ENCODE data around the gene USP17L20.
"Not testable (repeated sequence)": the region's sequence is repeated elsewhere in the genome, so short reads cannot be mapped to it uniquely, and the experiment has no call there.

Gene USP17L20

GRCh38 chr4:9257824-9258223 is at the start of gene USP17L20:
Gene USP17L20 (plus strand): TSS chr4:9258124. CDS start chr4:9258124, 0 bp downstream.
- DNase-seq (ENCODE audit: low read depth in 2 of 2); H3K4me3 ChIP-seq (replicated peaks in 1 of 2; ENCODE audit: low read depth in 2 of 2, low read length in 2 of 2): not testable (repeated sequence)

- H3K4me3 ChIP-seq (replicated peaks in 1 of 2; ENCODE audit: low read depth in 2 of 2, low read length in 2 of 2); DNase-seq (ENCODE audit: low read depth in 2 of 2): not testable (repeated sequence)
Observed at GRCh38 chr4:9210357-9210756, 47.6 kb upstream of the USP17L20 start, which contains the start of gene USP17L10. Gene USP17L10 (plus strand): TSS chr4:9210657. CDS start chr4:9210657, 0 bp downstream.

- not testable (repeated sequence) for DNase-seq (ENCODE audit: low read depth in 2 of 2); H3K4me3 ChIP-seq (replicated peaks in 1 of 2; ENCODE audit: low read depth in 2 of 2, low read length in 2 of 2)
Observed at GRCh38 chr4:9214701-9215100, 43.2 kb upstream of the USP17L20 start.

- DNase-seq (ENCODE audit: low read depth in 2 of 2); H3K4me3 ChIP-seq (replicated peaks in 1 of 2; ENCODE audit: low read depth in 2 of 2, low read length in 2 of 2): not testable (repeated sequence)
Observed at GRCh38 chr4:9215105-9215504, 42.8 kb upstream of the USP17L20 start, which contains the start of gene USP17L11. Gene USP17L11 (plus strand): TSS chr4:9215405. CDS start chr4:9215405, 0 bp downstream.

GRCh38 chr4:9219852-9220251 is 38.1 kb upstream of the USP17L20 start, which contains the start of gene USP17L12:
Gene USP17L12 (plus strand): TSS chr4:9220152. CDS start chr4:9220152, 0 bp downstream.
- DNase-seq (ENCODE audit: low read depth in 2 of 2); H3K4me3 ChIP-seq (replicated peaks in 1 of 2; ENCODE audit: low read depth in 2 of 2, low read length in 2 of 2): not testable (repeated sequence)

- not testable (repeated sequence) for H3K4me3 ChIP-seq (replicated peaks in 1 of 2; ENCODE audit: low read depth in 2 of 2, low read length in 2 of 2); DNase-seq (ENCODE audit: low read depth in 2 of 2)
Observed at GRCh38 chr4:9224596-9224995, 33.3 kb upstream of the USP17L20 start, which contains the start of gene USP17L13. Gene USP17L13 (plus strand): TSS chr4:9224896. CDS start chr4:9224896, 0 bp downstream.

- DNase-seq (ENCODE audit: low read depth in 2 of 2); H3K4me3 ChIP-seq (replicated peaks in 1 of 2; ENCODE audit: low read depth in 2 of 2, low read length in 2 of 2): not testable (repeated sequence)
Observed at GRCh38 chr4:9230249-9230648, 27.7 kb upstream of the USP17L20 start.

- not testable (repeated sequence) for DNase-seq (ENCODE audit: low read depth in 2 of 2); H3K4me3 ChIP-seq (replicated peaks in 1 of 2; ENCODE audit: low read depth in 2 of 2, low read length in 2 of 2)
Observed at GRCh38 chr4:9234085-9234484, 23.8 kb upstream of the USP17L20 start, which contains the start of gene USP17L15. Gene USP17L15 (plus strand): TSS chr4:9234385. CDS start chr4:9234385, 0 bp downstream.

GRCh38 chr4:9238461-9238860 is 19.5 kb upstream of the USP17L20 start:
- H3K4me3 ChIP-seq (replicated peaks in 1 of 2; ENCODE audit: low read depth in 2 of 2, low read length in 2 of 2); DNase-seq (ENCODE audit: low read depth in 2 of 2): not testable (repeated sequence)

GRCh38 chr4:9243579-9243978 is 14.3 kb upstream of the USP17L20 start, which contains the start of gene USP17L17:
Gene USP17L17 (plus strand): TSS chr4:9243879. CDS start chr4:9243879, 0 bp downstream.
- DNase-seq (ENCODE audit: low read depth in 2 of 2); H3K4me3 ChIP-seq (replicated peaks in 1 of 2; ENCODE audit: low read depth in 2 of 2, low read length in 2 of 2): not testable (repeated sequence)

GRCh38 chr4:9247953-9248680 is 9.8 kb upstream of the USP17L20 start, which contains the start of gene USP17L18:
Gene USP17L18 (plus strand): TSS chr4:9248630. CDS start chr4:9248630, 0 bp downstream.
- DNase-seq (ENCODE audit: low read depth in 2 of 2); H3K4me3 ChIP-seq (replicated peaks in 1 of 2; ENCODE audit: low read depth in 2 of 2, low read length in 2 of 2): not testable (repeated sequence)

GRCh38 chr4:9253078-9253477 is 4.8 kb upstream of the USP17L20 start, which contains the start of gene USP17L19:
Gene USP17L19 (plus strand): TSS chr4:9253378. CDS start chr4:9253378, 0 bp downstream.
- H3K4me3 ChIP-seq (replicated peaks in 1 of 2; ENCODE audit: low read depth in 2 of 2, low read length in 2 of 2); DNase-seq (ENCODE audit: low read depth in 2 of 2): not testable (repeated sequence)

- not testable (repeated sequence) for DNase-seq (ENCODE audit: low read depth in 2 of 2); H3K4me3 ChIP-seq (replicated peaks in 1 of 2; ENCODE audit: low read depth in 2 of 2, low read length in 2 of 2)
Observed at GRCh38 chr4:9262572-9262971, 4.6 kb downstream of the USP17L20 start, which contains the start of gene USP17L21. Gene USP17L21 (plus strand): TSS chr4:9262872. CDS start chr4:9262872, 0 bp downstream.

GRCh38 chr4:9267319-9267718 is 9.4 kb downstream of the USP17L20 start, which contains the start of gene USP17L22:
Gene USP17L22 (plus strand): TSS chr4:9267619. CDS start chr4:9267619, 0 bp downstream.
- not testable (repeated sequence) for DNase-seq (ENCODE audit: low read depth in 2 of 2); H3K4me3 ChIP-seq (replicated peaks in 1 of 2; ENCODE audit: low read depth in 2 of 2, low read length in 2 of 2)

- not testable (repeated sequence) for DNase-seq (ENCODE audit: low read depth in 2 of 2); H3K4me3 ChIP-seq (replicated peaks in 1 of 2; ENCODE audit: low read depth in 2 of 2, low read length in 2 of 2)
Observed at GRCh38 chr4:9271719-9272118, 13.8 kb downstream of the USP17L20 start.

Measured in cardiac fibroblast (primary cell).